ENCODE measurements around the gene SLC22A2. TPM values are rescaled to one million over a fixed set of nuclear protein-coding genes. Genes with fewer than 3 reads are reported as not detected.
"Not testable (repeated sequence)": the region's sequence is repeated elsewhere in the genome, so short reads cannot be mapped to it uniquely, and the experiment has no call there.

The SLC22A2 gene
- polyA plus RNA-seq (ENCODE audit: insufficient read length): not detected

DNA sequence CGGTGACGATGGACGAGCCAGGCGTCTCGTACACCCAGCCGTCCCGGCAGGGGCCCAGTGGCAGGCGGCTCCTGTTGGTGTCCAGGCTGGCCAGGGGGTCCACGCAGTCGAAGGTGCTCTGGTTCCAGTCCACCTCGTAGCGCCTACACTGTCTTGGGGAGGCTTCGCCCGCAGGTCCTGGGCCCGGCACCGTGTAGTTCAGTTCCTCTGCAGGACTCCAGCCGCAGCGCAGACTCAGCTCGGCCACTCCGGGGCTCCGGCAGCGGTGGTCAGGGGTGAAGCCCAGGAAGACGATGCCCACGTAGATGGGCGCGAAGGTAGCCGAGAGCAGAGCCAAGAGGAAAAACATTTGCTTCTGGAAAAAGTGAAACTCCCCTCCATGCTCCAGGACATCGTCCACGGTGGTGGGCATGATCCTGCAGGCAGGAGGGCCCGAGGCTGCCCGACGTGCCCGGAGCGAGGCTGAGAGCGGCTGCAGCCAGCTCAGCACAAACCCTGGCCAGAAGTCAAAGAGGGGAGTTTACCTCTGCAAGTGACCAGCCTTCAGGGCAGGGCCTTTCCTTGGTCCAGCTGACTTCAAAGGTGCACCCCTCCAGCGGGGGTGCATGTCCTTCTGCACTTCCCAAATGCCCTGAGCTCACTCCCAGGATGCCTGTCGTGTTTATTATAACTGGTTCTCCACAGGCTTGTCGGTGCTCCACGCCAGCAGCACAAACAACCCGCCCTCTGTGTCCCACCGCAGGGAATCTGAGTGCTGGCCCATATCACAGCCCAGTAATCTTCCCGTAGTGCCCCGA is at the start of gene SLC22A2:
Gene SLC22A2 (minus strand): TSS at position 476 of the 797 bp plus-strand sequence. CDS start 64 bp downstream, at position 412.
- DNase-seq: no peak

DNA sequence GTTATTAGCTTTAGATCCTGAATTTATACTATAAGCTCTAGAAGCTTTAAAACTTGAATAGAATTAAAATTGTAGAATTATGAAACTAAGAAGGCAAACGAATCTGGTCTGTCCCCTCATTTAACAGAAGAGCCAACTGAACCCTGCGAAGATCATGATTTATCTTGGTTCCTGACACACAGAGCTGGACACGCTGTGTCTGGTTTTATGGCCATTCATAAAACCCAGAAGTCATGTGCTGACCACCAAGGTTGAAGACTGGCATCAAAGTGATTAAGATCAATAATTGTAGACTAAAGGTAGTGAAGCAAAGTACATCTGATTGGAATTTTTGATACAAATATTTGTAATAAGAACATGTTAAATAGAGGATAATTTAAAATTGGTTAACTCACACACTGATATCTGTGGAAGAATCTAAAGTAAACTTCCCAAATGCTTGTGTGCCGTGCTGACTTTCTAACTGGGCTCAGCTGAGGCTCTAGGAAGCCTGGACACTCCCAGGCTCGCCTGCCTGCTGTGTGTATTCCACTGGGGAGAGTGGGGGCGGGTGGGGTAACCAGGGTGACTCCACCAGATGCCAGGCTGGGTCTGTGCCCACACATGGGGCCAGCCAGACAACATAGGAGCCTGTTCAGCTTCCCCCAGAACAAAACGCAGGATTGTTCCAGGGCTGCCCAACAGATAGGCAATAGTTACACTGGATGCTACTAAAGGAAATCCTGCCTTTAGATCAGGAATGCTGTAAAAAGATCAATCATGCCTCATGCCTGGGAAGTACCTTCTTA is 47.5 kb upstream of the SLC22A2 start:
- DNase-seq: no peak

DNA sequence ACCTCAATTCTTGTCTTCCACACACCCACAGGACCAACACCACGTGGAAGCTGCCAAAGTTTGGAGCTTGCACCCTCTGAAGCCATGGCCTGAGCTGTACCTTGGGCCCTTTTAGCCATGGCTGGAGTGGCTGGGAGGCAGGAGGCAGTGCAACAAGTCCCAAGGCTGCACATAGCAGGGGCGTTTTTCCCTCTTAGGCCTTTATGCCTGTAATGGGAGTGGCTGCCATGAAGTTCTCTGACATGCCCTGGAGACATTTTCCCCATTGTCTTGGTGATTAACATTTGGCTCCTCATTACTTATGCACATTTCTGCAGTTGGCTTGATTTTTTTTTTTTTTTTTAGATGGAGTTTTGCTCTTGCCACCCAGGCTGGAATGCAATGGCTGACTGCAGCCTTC is 45.2 kb upstream of the SLC22A2 start:
- no peak for DNase-seq

DNA sequence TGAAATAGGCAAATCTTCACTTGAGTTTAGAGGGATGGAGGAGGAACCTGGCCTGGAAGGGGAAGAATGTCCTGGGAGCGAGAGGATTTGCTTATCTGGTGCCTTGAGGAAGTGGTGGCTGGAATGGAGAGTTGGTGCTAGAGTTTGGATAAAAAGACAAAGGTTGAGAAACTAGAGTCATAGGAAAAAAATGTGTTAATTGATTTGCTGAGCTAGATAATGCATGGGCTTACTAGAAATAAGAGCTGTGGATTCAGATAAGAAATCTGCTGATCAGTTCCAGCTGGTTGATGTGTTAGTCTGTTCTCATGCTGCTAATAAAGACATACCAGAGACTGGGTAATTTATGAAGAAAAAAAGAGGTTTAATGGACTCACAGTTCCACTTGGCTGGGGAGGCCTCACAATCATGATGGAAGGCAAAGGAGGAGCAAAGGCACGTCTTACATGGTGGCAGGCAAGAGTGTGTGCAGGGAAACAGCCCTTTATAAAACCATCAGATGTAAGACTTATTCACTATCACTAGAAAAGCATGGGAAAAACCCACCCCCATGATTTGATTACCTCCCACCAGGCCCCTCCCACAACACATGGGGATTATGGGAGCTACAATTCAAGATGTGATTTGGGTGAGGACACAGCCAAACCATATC is 43.9 kb upstream of the SLC22A2 start:
- DNase-seq: not testable (repeated sequence)

DNA sequence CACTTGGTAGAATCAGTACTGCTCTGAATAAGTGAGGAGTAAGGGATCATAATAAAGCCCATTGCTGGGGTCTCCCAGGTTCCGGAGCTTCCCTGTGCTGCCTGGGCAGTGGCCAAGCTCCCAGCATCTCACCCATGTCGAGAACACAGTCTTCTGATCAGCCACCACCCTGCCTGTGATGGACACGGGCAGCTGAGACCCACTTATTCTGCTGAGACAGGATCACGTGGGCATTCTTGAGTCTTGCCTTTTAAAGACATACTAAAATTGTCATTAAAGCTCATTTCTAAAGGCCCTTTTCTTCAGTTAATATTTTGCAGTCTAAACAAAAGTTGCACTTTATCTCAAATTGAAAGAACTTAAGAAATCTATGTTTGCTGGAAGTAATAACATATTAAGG is 42.7 kb upstream of the SLC22A2 start:
- peak; percentile 29 for DNase-seq

DNA sequence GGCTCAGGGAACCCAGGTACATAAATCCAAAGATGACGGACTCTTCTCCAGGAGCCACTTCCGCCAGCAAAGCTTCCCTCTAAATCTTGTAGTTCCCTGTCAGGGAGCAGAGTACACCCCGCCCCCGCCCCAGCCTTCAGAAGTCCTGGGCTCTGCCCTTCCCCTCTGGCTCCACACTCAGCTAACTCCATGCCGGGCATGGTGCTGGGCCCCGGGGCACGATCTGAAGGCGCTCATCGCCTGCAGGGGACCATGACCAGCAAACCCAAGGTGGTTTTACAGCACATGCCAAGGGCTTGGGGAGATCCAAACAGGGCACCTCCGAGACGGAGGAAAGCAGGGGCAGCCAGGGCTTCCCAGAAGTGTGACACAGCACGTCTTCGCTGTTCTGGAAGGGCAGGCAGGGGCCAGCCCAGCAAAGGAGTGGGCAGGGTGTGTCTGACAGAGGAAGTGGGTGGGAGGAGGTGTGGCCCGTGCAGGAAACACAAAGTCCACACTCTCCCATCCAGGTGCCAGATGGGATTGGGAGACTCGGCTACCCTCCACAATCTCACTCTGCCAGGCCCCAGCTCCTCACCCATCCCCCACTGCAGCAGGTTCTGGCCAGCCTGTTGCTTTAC is 41.6 kb upstream of the SLC22A2 start:
- no peak for DNase-seq

DNA sequence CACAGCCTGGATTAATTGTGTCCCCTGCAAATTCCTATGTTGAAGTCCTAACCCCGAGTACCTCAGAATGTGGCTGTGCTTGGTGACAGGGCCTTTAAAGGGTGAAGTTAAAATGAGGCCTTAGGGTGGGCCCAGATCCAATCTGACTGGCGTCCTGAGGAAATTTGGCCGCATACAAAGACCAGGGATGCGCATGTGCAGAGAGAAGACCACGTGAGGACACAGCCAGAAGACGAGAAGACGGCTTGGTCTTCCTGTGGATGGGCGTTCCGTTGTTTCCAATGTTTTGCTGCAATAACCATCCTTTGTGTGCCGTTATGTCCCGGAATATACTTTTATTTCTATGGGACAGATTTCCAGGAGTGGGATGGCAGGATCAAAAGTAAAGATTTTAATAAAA is 40.9 kb upstream of the SLC22A2 start:
- no peak for DNase-seq

DNA sequence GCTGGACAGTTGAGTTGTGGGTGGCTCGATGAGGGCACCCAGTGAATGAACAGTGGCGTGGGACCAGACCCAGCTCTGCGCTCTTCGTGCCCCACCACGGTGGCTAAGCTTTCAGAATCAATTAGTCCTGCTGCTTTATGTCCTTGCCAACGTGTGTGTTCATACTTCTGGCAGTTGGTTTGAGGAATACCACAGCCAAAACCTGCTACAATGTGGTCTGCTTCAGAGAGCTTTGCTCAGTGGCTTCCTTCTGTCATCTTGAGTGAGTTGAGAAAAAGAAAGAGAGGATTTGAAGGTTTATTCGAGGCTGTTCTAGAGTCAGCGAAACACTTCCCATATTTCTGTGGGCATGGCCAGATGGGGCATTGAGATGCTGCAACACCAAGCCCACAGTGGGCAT is 39.5 kb upstream of the SLC22A2 start:
- DNase-seq: no peak

DNA sequence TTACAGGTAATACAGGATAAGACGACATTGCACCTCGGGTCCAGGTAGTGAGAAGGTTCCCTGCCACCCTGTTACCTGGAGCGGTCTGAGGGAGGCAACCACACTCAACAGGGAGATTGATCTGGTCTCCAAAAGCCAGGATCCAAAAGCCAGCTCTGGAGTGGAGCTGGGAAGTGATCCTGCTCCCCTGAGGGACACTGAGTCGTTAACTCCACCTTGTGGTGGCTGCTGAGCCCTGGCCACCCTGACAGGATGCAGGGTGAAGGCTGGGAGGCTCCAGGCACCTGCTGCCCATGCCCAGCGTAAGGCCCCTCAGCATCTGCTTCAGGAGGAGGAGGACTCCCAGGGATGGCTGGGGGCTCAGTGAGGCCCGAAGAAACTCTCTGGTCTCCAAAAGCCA is 38.7 kb upstream of the SLC22A2 start:
- no peak for DNase-seq

DNA sequence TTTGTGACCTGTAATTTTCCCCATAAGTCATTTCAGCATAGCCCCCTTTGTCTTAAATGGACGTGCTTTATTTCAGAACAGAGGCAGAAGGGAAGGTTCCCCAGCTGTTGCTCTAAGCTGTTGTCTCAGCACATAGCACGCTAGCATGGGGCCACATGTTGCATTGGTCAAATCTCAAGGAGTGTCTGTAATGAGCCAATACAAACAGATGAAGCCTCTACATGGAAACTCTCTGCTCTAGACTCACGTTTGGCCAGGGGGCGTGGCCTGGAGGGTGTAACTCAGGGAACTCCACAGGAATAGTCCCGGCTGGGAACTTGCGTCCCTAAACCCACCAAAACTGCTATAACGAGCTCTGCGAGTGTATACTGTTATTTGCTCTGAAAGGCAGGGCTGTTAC is 35.2 kb upstream of the SLC22A2 start:
- no peak for DNase-seq

DNA sequence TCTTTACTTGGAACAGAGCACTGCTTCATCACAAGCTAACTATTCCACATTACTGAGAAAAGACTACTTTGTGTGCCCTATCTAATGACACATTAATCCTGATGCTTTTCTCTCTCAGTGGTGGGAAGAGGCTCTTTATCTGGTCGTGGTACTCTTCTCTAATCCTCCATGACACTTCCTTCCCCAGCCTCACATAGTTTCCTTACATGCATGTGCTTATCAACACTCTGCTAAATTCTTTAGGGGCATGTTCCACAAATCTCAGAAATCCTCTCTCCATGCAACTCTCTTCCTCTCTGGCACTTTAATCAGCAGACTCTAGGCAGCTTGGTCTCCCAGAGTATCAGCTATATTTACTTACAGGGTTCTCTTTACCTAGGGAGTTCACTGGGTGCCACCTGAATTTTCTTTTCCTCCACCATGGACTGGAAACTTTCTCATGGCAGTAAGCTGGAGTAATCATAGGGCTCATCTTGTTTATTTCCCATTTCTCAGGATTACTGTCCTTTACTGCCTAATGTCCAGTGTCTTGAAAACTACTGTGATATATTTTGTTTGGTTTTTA is 27.0 kb upstream of the SLC22A2 start:
- no peak for DNase-seq

DNA sequence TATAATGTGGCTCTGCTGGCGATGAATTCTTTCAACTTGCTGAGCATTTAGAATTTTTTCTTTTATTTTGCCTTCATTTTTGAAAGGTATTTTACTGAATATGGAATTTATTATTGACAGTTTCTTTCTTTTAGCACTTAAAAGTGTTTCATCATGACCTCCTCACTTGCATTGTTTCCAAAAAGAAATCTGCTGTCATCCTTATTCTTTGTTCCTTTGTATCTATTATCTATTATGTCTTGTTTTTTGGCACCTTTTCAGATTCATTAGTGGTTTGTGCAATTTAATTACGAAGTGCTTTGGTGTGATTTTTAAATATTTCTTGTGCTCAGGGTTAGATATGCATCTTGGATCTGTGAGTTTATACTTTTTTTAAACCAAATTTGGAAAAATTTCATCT is 26.0 kb upstream of the SLC22A2 start:
- DNase-seq: no peak

DNA sequence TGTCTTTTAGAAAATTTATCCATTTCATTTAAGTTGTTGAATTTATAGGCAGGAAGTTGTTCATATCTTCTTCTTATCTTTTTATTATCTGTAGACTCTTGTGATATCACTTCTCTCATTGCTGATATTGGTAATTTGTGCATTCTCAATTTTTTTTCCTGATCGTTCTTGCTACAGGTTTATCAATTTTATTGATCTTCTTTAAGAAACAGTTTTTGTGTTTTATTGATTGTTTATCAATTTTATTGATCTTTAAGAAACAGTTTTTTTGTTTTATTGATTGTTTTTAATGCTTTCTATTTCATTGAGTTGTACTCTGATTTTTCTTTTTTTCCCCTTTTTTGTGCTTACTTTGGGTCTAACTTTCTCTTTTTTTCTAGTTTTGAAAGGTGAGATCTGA is 23.8 kb upstream of the SLC22A2 start:
- no peak for DNase-seq

DNA sequence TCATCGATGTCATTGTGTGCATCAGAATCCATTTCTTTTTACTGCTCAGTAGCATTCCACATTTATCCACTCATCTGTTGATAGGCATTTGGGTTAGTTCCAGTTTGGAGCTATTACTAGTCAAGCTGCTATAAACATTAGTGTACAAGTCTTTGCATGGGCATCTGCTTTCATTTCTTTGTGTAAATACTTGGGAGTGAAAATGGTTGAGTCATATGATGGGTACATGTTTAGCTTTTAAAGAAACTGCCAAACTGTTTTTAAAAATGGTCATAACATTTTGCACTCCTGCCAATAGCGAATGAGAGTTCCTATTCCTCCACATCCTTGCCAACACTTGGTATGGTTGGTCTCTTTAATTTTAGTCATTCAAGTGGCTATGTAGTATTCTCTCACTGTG is 21.2 kb upstream of the SLC22A2 start:
- no peak for DNase-seq

DNA sequence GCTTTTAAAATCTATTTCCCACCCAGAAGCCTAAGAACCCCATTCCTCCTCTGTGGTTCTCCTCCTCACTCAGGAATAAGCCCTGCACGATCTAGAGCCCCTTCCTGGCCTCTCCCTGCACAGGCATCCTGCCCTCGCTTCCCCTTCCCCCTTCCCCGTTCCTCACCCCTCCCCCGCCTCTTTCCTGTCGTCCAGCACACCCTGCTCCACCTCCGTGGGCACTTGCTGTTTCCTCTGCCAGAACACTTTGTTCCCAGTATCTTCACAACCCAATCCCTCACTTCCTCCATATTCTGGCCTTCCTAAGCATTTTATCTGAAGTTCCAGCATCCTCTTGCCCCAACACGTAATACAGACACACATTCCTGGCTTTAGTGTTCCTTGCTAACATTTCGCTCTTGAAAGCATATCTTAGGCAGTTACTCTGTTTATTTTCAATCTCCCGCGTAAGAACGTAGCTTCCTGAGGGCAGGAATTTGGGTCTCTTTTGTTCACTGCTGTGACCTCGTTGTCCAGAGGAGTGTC is 20.2 kb upstream of the SLC22A2 start:
- DNase-seq: no peak

DNA sequence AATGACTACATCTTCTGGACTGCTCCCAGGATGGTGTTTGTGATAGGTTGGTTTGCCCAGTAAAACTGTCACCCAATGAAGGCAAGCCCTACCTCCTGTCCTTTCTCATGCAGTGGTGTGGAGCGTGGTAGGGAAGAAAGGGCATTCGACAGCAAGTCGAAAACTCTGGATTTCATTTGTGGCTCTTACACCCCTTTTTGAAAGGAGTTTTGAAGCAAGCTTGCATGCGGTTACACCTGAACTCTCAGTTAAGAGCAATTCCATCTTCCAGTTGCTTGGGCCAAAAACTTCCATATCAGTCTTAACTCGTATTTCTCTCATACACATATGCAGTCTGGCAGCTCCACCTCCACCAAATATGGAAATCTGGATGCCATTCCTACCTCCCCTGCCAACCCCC is 19.7 kb upstream of the SLC22A2 start:
- DNase-seq: no peak

DNA sequence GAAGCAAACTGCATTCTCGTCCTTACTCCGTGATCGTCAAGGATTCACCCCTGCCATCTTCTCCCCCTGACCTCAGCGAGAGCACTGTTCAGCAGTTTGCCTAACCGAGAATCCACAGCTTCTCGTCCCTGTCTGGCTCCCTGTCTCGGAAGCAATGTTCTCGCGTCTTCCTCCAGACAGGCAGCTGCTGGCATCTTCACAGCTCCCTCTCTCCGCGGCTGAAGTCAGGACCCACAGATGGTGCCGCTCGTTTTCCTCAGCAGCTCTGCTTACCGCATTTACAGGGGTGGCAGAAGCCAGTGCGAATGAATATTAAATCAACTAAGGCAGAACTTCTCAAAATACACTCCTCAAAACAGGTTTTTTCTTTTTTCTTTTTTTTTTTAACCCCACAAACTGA is 18.9 kb upstream of the SLC22A2 start:
- DNase-seq: no peak

DNA sequence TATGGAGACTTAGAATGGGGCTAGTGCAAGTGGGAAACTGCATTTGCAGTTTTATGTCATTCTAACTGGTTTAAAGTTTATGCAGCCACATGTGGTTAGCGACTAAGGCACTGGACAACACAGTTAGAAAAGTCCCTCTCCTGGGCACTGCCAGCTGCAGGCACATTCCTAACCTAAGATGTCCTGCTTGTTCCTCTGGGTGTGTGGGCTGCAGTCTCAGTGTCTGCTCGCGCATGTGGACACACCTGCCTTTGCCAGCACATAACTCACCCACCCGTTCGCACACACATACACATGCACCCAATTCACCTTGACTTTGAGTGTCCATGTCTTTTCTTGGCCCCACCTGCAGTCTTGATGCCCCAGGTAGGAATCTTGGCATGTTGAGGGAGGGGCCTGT is 18.5 kb upstream of the SLC22A2 start:
- no peak for DNase-seq

DNA sequence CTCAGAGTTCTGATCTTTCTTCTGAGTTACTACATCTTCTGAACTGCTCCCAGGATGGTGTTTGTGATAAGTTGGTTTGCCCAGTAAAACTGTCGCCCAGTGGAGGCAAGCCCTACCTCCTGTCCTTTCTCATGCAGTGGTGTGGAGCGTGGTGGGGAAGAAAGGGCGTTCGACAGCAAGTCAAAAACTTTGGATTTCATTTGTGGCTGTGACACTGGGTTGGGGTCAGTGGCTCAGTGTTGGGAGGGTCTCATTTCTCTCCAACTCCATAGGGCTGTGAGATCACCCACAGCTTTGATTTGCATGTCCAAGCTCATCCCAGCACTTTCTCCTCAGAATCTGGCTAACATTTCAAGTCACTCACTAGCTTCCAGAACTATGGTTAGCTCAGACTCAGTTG is 17.5 kb upstream of the SLC22A2 start:
- DNase-seq: no peak

DNA sequence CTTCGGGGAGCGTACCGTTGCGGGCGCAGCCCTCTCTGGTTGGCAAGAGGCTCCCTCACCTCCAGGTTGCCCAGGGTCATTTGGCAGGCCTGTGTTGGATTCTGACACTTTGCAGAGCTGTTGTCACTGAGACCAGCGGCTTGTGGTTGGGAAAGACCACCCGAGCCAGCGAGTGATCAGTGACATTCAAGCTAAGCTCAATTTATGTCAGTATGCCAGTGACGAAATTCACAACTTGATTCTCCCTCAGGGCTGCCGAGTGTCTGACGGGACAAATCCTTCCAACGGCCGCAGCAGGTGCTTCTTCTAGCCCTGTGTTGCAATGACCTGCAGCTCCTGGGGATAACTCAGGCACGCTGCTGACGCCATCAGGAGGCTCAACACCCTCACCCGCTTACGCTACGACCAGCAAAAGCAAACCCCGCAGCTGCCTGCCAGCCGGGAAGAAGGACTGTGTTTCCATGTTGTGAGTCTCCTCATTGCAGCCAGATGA is 16.9 kb upstream of the SLC22A2 start:
- no peak for DNase-seq

DNA sequence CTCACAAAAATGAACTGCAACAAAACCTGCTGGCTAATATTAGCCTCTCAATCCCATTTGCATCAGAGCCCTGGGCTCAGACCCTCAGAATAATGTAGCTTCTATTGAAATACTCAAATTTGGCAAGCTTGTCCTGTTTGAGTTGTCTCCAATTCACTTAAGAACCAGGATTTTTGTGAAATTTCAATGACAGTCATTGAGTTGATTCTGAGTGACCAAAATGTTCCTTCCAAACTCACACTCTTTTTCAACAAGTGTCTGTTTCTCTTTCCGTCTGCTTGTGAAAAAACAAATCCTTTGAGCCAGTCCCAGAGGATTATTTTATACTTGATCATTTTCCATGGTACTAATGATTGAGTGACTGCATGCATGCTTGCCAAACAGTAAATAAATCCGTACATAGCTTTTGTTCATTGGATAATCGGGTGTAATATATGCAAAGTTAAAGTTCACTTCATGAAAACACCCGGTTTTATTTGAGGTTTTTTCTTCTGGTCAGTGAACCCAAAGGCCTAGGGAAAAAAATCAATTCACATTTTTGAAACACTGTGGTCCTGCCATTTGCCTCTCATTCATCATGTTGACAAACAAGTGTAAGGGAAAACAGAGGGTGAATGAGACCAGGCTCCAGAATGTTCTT is 16.4 kb upstream of the SLC22A2 start:
- DNase-seq: no peak

DNA sequence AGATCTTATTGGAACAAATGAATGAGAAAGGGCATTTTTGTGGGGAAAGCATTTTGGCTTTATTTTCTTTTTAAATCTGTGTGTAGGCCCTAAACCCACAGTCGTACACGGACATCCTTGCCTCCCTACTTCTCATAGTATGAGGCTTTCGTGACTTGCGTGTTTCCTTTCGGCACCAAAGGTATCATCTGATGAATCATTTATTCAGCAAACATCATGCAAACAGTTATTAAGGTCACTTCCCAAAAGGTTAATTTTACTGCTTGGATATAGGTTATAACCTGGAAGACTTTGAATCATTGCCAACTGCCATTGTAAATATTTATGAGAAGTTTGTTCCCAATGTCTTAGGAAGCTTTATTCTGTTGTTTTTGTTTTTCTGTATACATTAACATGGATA is 15.1 kb upstream of the SLC22A2 start:
- no peak for DNase-seq

Measured in hindlimb muscle (tissue), 1 donor.